Measurements from ENCODE around the gene VDAC1. TPM values are rescaled to one million over a fixed set of nuclear protein-coding genes. Genes with fewer than 3 reads are reported as not detected.

VDAC1 gene
- total and polyA plus RNA-seq, 2 donors (not counting 1 experiment from before 2014, with no cell fraction given): 202 to 281 TPM

DNA sequence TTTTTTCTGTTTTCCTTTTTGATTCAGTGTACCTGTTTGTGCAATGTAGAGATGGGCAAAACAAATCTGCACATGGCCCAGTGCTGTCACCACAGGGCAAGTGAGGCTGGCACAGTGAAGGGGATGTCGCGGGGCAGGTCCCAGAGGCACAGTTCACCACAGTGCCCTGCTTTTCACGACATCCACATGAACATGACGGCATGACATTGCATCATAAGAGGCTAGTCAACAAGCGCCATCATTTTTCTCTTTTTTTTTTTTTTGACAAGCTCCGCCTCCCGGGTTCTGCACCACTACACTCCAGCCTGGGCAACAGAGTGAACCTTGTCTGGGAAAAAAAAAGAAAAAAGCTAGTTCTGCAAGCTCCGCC, 42.9 kb upstream of the VDAC1 start:
- no peak overlapping the region for H3K9ac ChIP-seq (ENCODE audit: insufficient read depth, low read length)
- no peak overlapping the region for H3K27ac ChIP-seq (ENCODE audit: insufficient read depth, low read length)
- H3K36me3 ChIP-seq (ENCODE audit: control insufficient read depth, insufficient read depth, low read length): no peaks in the 10 kb centered on the region
- no peaks in the 10 kb centered on the region for H3K79me2 ChIP-seq (ENCODE audit: control insufficient read depth, insufficient read depth, low read length)
- H3K27me3 ChIP-seq (ENCODE audit: control insufficient read depth, insufficient read depth, low read length): peaks cover 10% of the 10 kb centered on the region
- DNase-seq (ENCODE audit: low read depth in 2 of 2): no peak
- no peaks in the 10 kb centered on the region for H4K20me1 ChIP-seq (ENCODE audit: control insufficient read depth, extremely low read depth, insufficient read depth, low read length)
- no peaks in the 10 kb centered on the region for H3K9me3 ChIP-seq (ENCODE audit: control insufficient read depth, insufficient read depth, low read depth, low read length)
- no peaks in the 10 kb centered on the region for H3K4me1 ChIP-seq (ENCODE audit: control insufficient read depth, extremely low read depth, insufficient read depth, low read length)
- H3K4me3 ChIP-seq (replicated peaks in 1 of 4; ENCODE audit: control extremely low read depth in 1 of 4, insufficient read depth in 1 of 4, low read depth in 3 of 4, low read length in 4 of 4): no peak overlapping the region
- no peak overlapping the region for H2AFZ ChIP-seq (ENCODE audit: low read length)
- H3K4me2 ChIP-seq (ENCODE audit: extremely low read depth, insufficient read depth, low read length): no peak overlapping the region
- TF ChIP-seq CTCF (conservative IDR thresholded peaks at IDR 0.05 in 1 of 2, IDR thresholded peaks at IDR 0.05 in 1 of 2; ENCODE audit: low read depth in 1 of 2, low read length in 2 of 2) (no peak), EZH2 (IDR thresholded peaks at IDR 0.05; ENCODE audit: low read length, missing control alignments) (no peak)

GRCh38 chr5:134046801-134047686, 42.3 kb upstream of the VDAC1 start:
- H3K79me2 ChIP-seq (ENCODE audit: control insufficient read depth, insufficient read depth, low read length): no peaks in the 10 kb centered on the region
- no peak for DNase-seq (ENCODE audit: low read depth in 2 of 2)
- TF ChIP-seq EZH2 (IDR thresholded peaks at IDR 0.05; ENCODE audit: low read length, missing control alignments) (no peak), CTCF (conservative IDR thresholded peaks at IDR 0.05 in 1 of 2, IDR thresholded peaks at IDR 0.05 in 1 of 2; ENCODE audit: low read depth in 1 of 2, low read length in 2 of 2) (no peak)

GRCh38 chr5:134046330-134046729, 41.6 kb upstream of the VDAC1 start:
- H3K9me3 ChIP-seq (ENCODE audit: control insufficient read depth, insufficient read depth, low read depth, low read length): no peaks in the 10 kb centered on the region
- no peak for DNase-seq (ENCODE audit: low read depth in 2 of 2)
- H3K27me3 ChIP-seq (ENCODE audit: control insufficient read depth, insufficient read depth, low read length): peaks cover 6% of the 10 kb centered on the region
- H3K36me3 ChIP-seq (ENCODE audit: control insufficient read depth, insufficient read depth, low read length): no peaks in the 10 kb centered on the region
- TF ChIP-seq EZH2 (IDR thresholded peaks at IDR 0.05; ENCODE audit: low read length, missing control alignments): no peak
- no peak for TF ChIP-seq CTCF (conservative IDR thresholded peaks at IDR 0.05 in 1 of 2, IDR thresholded peaks at IDR 0.05 in 1 of 2; ENCODE audit: low read depth in 1 of 2, low read length in 2 of 2)
- no peaks in the 10 kb centered on the region for H3K79me2 ChIP-seq (ENCODE audit: control insufficient read depth, insufficient read depth, low read length)
- no peak overlapping the region for H2AFZ ChIP-seq (ENCODE audit: low read length)
- H3K4me1 ChIP-seq (ENCODE audit: control insufficient read depth, extremely low read depth, insufficient read depth, low read length): no peaks in the 10 kb centered on the region
- no peak overlapping the region for H3K27ac ChIP-seq (ENCODE audit: insufficient read depth, low read length)
- H3K9ac ChIP-seq (ENCODE audit: insufficient read depth, low read length): no peak overlapping the region
- H4K20me1 ChIP-seq (ENCODE audit: control insufficient read depth, extremely low read depth, insufficient read depth, low read length): no peaks in the 10 kb centered on the region
- no peak overlapping the region for H3K4me3 ChIP-seq (replicated peaks in 1 of 4; ENCODE audit: control extremely low read depth in 1 of 4, insufficient read depth in 1 of 4, low read depth in 3 of 4, low read length in 4 of 4)
- no peak overlapping the region for H3K4me2 ChIP-seq (ENCODE audit: extremely low read depth, insufficient read depth, low read length)

More at GRCh38 chr5:134046801-134047686, 42.3 kb upstream of the VDAC1 start:
- Histone ChIP-seq H3K9me3 (ENCODE audit: control insufficient read depth, insufficient read depth, low read depth, low read length) (no peaks in the 10 kb centered on the region), H3K4me3 (replicated peaks in 1 of 4; ENCODE audit: control extremely low read depth in 1 of 4, insufficient read depth in 1 of 4, low read depth in 3 of 4, low read length in 4 of 4) (no peak overlapping the region), H3K4me1 (ENCODE audit: control insufficient read depth, extremely low read depth, insufficient read depth, low read length) (no peaks in the 10 kb centered on the region), H2AFZ (ENCODE audit: low read length) (no peak overlapping the region), H3K9ac (ENCODE audit: insufficient read depth, low read length) (no peak overlapping the region), H3K27ac (ENCODE audit: insufficient read depth, low read length) (no peak overlapping the region), H3K4me2 (ENCODE audit: extremely low read depth, insufficient read depth, low read length) (no peak overlapping the region), H3K27me3 (ENCODE audit: control insufficient read depth, insufficient read depth, low read length) (peaks cover 7% of the 10 kb centered on the region), H3K36me3 (ENCODE audit: control insufficient read depth, insufficient read depth, low read length) (no peaks in the 10 kb centered on the region), H4K20me1 (ENCODE audit: control insufficient read depth, extremely low read depth, insufficient read depth, low read length) (no peaks in the 10 kb centered on the region)

Data from fibroblast of lung (primary cell).